GM23338 (cell line): ENCODE results near the gene ZBP1. TPM values are rescaled to one million over a fixed set of nuclear protein-coding genes. Genes with fewer than 3 reads are reported as not detected.

Experiments used
- ATAC-seq: fragments of 200-7000 bp; cut with Tn5 transposase; 3 replicates; pipeline ENCODE4 v1.9.1; 2020
- DNase-seq: peaks from one replicate; pipeline ENCODE4 v3.0.0-alpha.2; 2015; ENCODE audit warnings: low spot score
- H2AFZ ChIP-seq: fragments of 200-600 bp; sonication (generic); 2 replicates; pipeline ENCODE4 v1.8.0; 2016; ENCODE audit warnings: antibody characterized with exemption, mild to moderate bottlenecking, moderate library complexity
- H3F3A ChIP-seq: fragments of 200-600 bp; sonication (generic); replicated peaks from 2 replicates; pipeline ENCODE4 v1.8.0; 2017; ENCODE audit warnings: antibody characterized with exemption, mixed run types, low read depth
- H3K27ac ChIP-seq: fragments of 200-600 bp; sonication (generic); 2 replicates; pipeline ENCODE4 v1.6.1; 2016; ENCODE audit warnings: low read depth
- H3K27me3 ChIP-seq: fragments of 200-600 bp; sonication (generic); 2 replicates; pipeline ENCODE4 v1.8.0; 2016; ENCODE audit warnings: mild to moderate bottlenecking, mixed run types, moderate library complexity; ENCODE audit not compliant: insufficient read depth
- H3K36me3 ChIP-seq: fragments of 200-600 bp; sonication (generic); 2 replicates; pipeline ENCODE4 v1.8.0; 2016; ENCODE audit warnings: mild to moderate bottlenecking; ENCODE audit not compliant: insufficient read depth
- H3K4me1 ChIP-seq: fragments of 200-600 bp; sonication (generic); 2 replicates; pipeline ENCODE4 v1.8.0; 2016; ENCODE audit warnings: mild to moderate bottlenecking, moderate library complexity; ENCODE audit not compliant: insufficient read depth
- H3K4me2 ChIP-seq: fragments of 200-600 bp; sonication (generic); 2 replicates; pipeline ENCODE4 v1.7.1; 2017; ENCODE audit warnings: mixed run types
- H3K4me3 ChIP-seq: fragments of 200-600 bp; sonication (generic); 2 replicates; pipeline ENCODE4 v1.6.1; 2016; ENCODE audit warnings: mixed run types
- H3K79me2 ChIP-seq: fragments of 200-600 bp; sonication (generic); replicated peaks from 2 replicates; pipeline ENCODE4 v1.8.0; 2017; ENCODE audit warnings: mild to moderate bottlenecking; ENCODE audit not compliant: insufficient read depth
- H3K9me2 ChIP-seq: fragments of 200-600 bp; sonication (generic); 2 replicates; pipeline ENCODE4 v1.8.0; 2017; ENCODE audit not compliant: insufficient read depth
- H4K20me1 ChIP-seq: fragments of 200-600 bp; sonication (generic); replicated peaks from 2 replicates; pipeline ENCODE4 v1.8.0; 2017; ENCODE audit warnings: mild to moderate bottlenecking; ENCODE audit not compliant: insufficient read depth
- H3K27ac Mint-ChIP-seq: 2 replicates; pipeline ENCODE4 v1.8.0; 2020; ENCODE audit warnings: inconsistent platforms, mild to moderate bottlenecking, moderate library complexity, mixed read lengths
- H3K27me3 Mint-ChIP-seq: 3 replicates; pipeline ENCODE4 v1.8.0; 2022; ENCODE audit warnings: low read depth, mild to moderate bottlenecking, moderate library complexity, mixed read lengths, inconsistent platforms; ENCODE audit not compliant: insufficient read depth, poor library complexity
- H3K36me3 Mint-ChIP-seq: 3 replicates; pipeline ENCODE4 v1.8.0; 2021; ENCODE audit warnings: low read depth, mild to moderate bottlenecking, inconsistent platforms, moderate library complexity, mixed read lengths
- H3K4me1 Mint-ChIP-seq: 3 replicates; pipeline ENCODE4 v1.8.0; 2020; ENCODE audit warnings: mild to moderate bottlenecking, inconsistent platforms, mixed read lengths
- H3K4me3 Mint-ChIP-seq: 3 replicates; pipeline ENCODE4 v1.8.0; 2021; ENCODE audit warnings: moderate library complexity, mild to moderate bottlenecking, inconsistent platforms, mixed read lengths
- H3K9me3 Mint-ChIP-seq: 3 replicates; pipeline ENCODE4 v1.8.0; 2020; ENCODE audit warnings: moderate library complexity, mild to moderate bottlenecking, inconsistent platforms, mixed read lengths
- CREB1 ChIP-seq: fragments of 250-450 bp; sonication (Bioruptor Pico); IDR thresholded peaks from 2 replicates; pipeline ENCODE4 v1.5.0; 2020; ENCODE audit warnings: low read depth, mild to moderate bottlenecking, moderate library complexity
- CTCF ChIP-seq, 2 experiments: fragments of 200-600 bp in 1 of 2; sonication (generic) in 1 of 2; conservative IDR thresholded peaks; 2 replicates each; pipeline versions ENCODE4 v1.5.1 to v1.6.1; 2016 to 2017; ENCODE audit warnings: antibody characterized with exemption in 2 of 2, low read depth in 2 of 2, mild to moderate bottlenecking in 2 of 2, moderate library complexity in 1 of 2
- ETS1 ChIP-seq: IDR thresholded peaks from 2 replicates; pipeline ENCODE4 v1.6.1; 2016; ENCODE audit warnings: antibody characterized with exemption
- EZH2 ChIP-seq: fragments of 200-600 bp; sonication (generic); IDR thresholded peaks from one replicate; pipeline ENCODE4 v1.8.0; 2017; ENCODE audit warnings: antibody characterized with exemption, mild to moderate bottlenecking, low read depth; ENCODE audit not compliant: unreplicated experiment
- EZH2phosphoT487 ChIP-seq: fragments of 200-600 bp; sonication (generic); IDR thresholded peaks from one replicate; pipeline ENCODE4 v1.8.1; 2018; ENCODE audit warnings: antibody characterized with exemption; ENCODE audit not compliant: unreplicated experiment
- JUNB ChIP-seq: IDR thresholded peaks from one replicate; pipeline ENCODE4 v1.6.1; 2016; ENCODE audit warnings: antibody characterized with exemption; ENCODE audit not compliant: unreplicated experiment
- NANOG ChIP-seq: IDR thresholded peaks from 2 replicates; pipeline ENCODE4 v1.6.1; 2016; ENCODE audit warnings: antibody characterized with exemption, borderline replicate concordance
- POLR2AphosphoS5 ChIP-seq: IDR thresholded peaks from 2 replicates; pipeline ENCODE4 v1.6.1; 2016; ENCODE audit warnings: antibody characterized with exemption, low read depth
- REST ChIP-seq: IDR thresholded peaks from one replicate; pipeline ENCODE4 v1.6.1; 2018; ENCODE audit warnings: antibody characterized with exemption; ENCODE audit not compliant: unreplicated experiment
- STAT1 ChIP-seq: IDR thresholded peaks from one replicate; pipeline ENCODE4 v1.6.1; 2016; ENCODE audit warnings: antibody characterized with exemption; ENCODE audit not compliant: unreplicated experiment
- ZNF114 ChIP-seq: fragments of 250-450 bp; sonication (Bioruptor Pico); IDR thresholded peaks from 2 replicates; pipeline ENCODE4 v1.5.0; 2020; ENCODE audit warnings: mild to moderate bottlenecking, moderate library complexity
- ZNF331 ChIP-seq: fragments of 250-450 bp; sonication (Bioruptor Pico); IDR thresholded peaks from 2 replicates; pipeline ENCODE4 v1.5.0; 2020; ENCODE audit warnings: low read depth, mild to moderate bottlenecking, moderate library complexity
- ZNF462 ChIP-seq: fragments of 250-450 bp; sonication (Bioruptor Pico); IDR thresholded peaks from 2 replicates; pipeline ENCODE4 v1.5.0; 2020; ENCODE audit warnings: mild to moderate bottlenecking, moderate library complexity
- polyA plus RNA-seq: library from polyadenylated mRNA; unstranded; fragments of >200 nt; fragmentation: Nextera tagmentation; extraction: Ambion mirVana; gene quantifications from 2 replicates; pipeline ENCODE4 v1.2.1, GENCODE V29; 2016
- total RNA-seq: library from RNA; depleted of rRNA; stranded (reverse); fragments of >200 nt; shearing (Covaris generic); gene quantifications from 2 replicates; pipeline ENCODE4 v1.2.3, GENCODE V29; 2014

The ZBP1 gene
- total and polyA plus RNA-seq, 2 experiments from 2014 or later = not detected

GRCh38 chr20:57557926-57558613 lies 62.2 kb downstream of the ZBP1 start:
- no peak for ATAC-seq

More at GRCh38 chr20:57557926-57558613, 62.2 kb downstream of the ZBP1 start:
- Mint-ChIP-seq H3K4me3 (no peak overlapping the region), H3K4me1 (peaks cover 10% of the 10 kb centered on the region), H3K27me3 (peaks cover 2% of the 10 kb centered on the region), H3K27ac (no peak overlapping the region), H3K36me3 (no peaks in the 10 kb centered on the region), H3K9me3 (peaks cover 2% of the 10 kb centered on the region; the same call in 1 of the 3 replicates)
- no peak for TF ChIP-seq ZNF114
- TF ChIP-seq JUNB = no peak
- no peak for TF ChIP-seq EZH2
- TF ChIP-seq CREB1 = no peak
- TF ChIP-seq CTCF (conservative IDR thresholded peaks at IDR 0.05; ENCODE audit: low read depth in 2 of 2) = no peak
- TF ChIP-seq EZH2phosphoT487 = no peak
- TF ChIP-seq REST = no peak
- no peak for TF ChIP-seq NANOG
- no peak for TF ChIP-seq ZNF331
- TF ChIP-seq STAT1 = no peak
- no peak for TF ChIP-seq ZNF462 (CRISPR knock-in tag)
- no peak for TF ChIP-seq ETS1
- no peak for TF ChIP-seq POLR2AphosphoS5
- no peaks in the 10 kb centered on the region for H3K9me2 ChIP-seq
- no peaks in the 10 kb centered on the region for H3F3A ChIP-seq
- no peaks in the 10 kb centered on the region for H3K79me2 ChIP-seq
- no peak for DNase-seq
- H3K4me3 ChIP-seq = no peak overlapping the region
- H3K27me3 ChIP-seq = no peaks in the 10 kb centered on the region
- H3K36me3 ChIP-seq = no peaks in the 10 kb centered on the region
- H3K4me2 ChIP-seq = no peak overlapping the region
- H3K27ac ChIP-seq = no peak overlapping the region
- H4K20me1 ChIP-seq = no peaks in the 10 kb centered on the region
- no peak overlapping the region for H2AFZ ChIP-seq
- H3K4me1 ChIP-seq = no peaks in the 10 kb centered on the region
